Spleen (tissue), 11 donors: ENCODE measurements around the gene SLC49A4. TPM values are rescaled to one million over a fixed set of nuclear protein-coding genes. Genes with fewer than 3 reads are reported as not detected.

Source experiments
- DNase-seq: peaks from one replicate; pipeline ENCODE4 v3.0.0-alpha.2; 2020
- H3K27ac ChIP-seq, 8 donors: fragments of 200-600 bp; sonication (generic) in 7 of 8; 1 replicate in 4 of 8; 2 replicates in 4 of 8; pipeline versions ENCODE4 v1.5.0 to v1.8.0; 2016 to 2021; ENCODE audit warnings: inconsistent platforms in 4 of 8, mild to moderate bottlenecking in 4 of 8, moderate library complexity in 1 of 8
- H3K27me3 ChIP-seq, 7 donors: fragments of 200-600 bp; sonication (generic) in 6 of 7; replicated peaks in 1 of 7; 1 replicate in 4 of 7; 2 replicates in 3 of 7; pipeline versions ENCODE4 v1.5.0 to v1.8.0; 2016 to 2021; ENCODE audit warnings: inconsistent platforms in 3 of 7, mild to moderate bottlenecking in 1 of 7
- H3K36me3 ChIP-seq, 6 donors: fragments of 200-600 bp; sonication (generic) in 5 of 6; 1 replicate in 4 of 6; 2 replicates in 2 of 6; pipeline versions ENCODE4 v1.5.0 to v1.8.0; 2016 to 2021; ENCODE audit warnings: inconsistent platforms in 2 of 6
- H3K4me1 ChIP-seq, 6 donors: fragments of 200-600 bp; sonication (generic) in 5 of 6; 1 replicate in 3 of 6; 2 replicates in 3 of 6; pipeline versions ENCODE4 v1.5.0 to v1.8.0; 2016 to 2021; ENCODE audit warnings: inconsistent platforms in 3 of 6
- H3K4me3 ChIP-seq, 8 donors: fragments of 200-600 bp; sonication (generic) in 7 of 8; 1 replicate in 4 of 8; 2 replicates in 4 of 8; pipeline versions ENCODE4 v1.5.0 to v1.8.0; 2016 to 2021; ENCODE audit warnings: inconsistent platforms in 4 of 8, mild to moderate bottlenecking in 4 of 8, moderate library complexity in 2 of 8
- H3K9me3 ChIP-seq, 8 donors: fragments of 200-600 bp; sonication (generic) in 7 of 8; 1 replicate in 4 of 8; 2 replicates in 4 of 8; pipeline versions ENCODE4 v1.5.0 to v1.8.0; 2016 to 2021; ENCODE audit warnings: inconsistent platforms in 4 of 8
- POLR2A ChIP-seq, 3 donors: fragments of 450-650 bp; IDR thresholded peaks; one replicate each; pipeline ENCODE4 v1.5.1; 2017; ENCODE audit warnings: antibody characterized with exemption in 3 of 3, mild to moderate bottlenecking in 1 of 3
- POLR2AphosphoS5 ChIP-seq, 3 donors: sonication (generic); formaldehyde crosslinking; IDR thresholded peaks; one replicate each; pipeline ENCODE4 v1.5.1; 2017; ENCODE audit warnings: antibody characterized with exemption in 3 of 3
- WGBS, 5 donors: extraction: QIAGEN DNeasy Blood & Tissue Kit in 3 of 5; methylation state at CpG; one replicate each; pipeline versions ENCODE4 v1.1.5 to v1.1.7; 2013 to 2018; 5-methylcytosine and 5-hydroxymethylcytosine counted together
- intact Hi-C: fragments of 100-400 bp; cut with DNase I; formaldehyde crosslinking; loops from one replicate; pipeline ENCODE4 v1.15.0; 2023; ENCODE audit warnings: low total_unique reads
- polyA plus RNA-seq, 3 donors: library from polyadenylated mRNA; stranded (reverse); fragments of 200-250 nt; gene quantifications; one replicate each; pipeline ENCODE4 v1.2.1, GENCODE V29; 2013
- total RNA-seq, 7 donors: library from RNA; depleted of rRNA in 3 of 7; stranded (reverse); fragments of >200 nt in 3 of 7; fragmentation: NEBNext Ultra II Directional in 4 of 7; extraction: Animal tissue kit (Norgen Biotek cat#: 25700) in 4 of 7; gene quantifications; one replicate each; pipeline versions ENCODE4 v1.1.0 to v1.2.1, GENCODE V29; 2016 to 2021
- TF ChIP-seq, protein P1 (sequence below), 11 experiments: fragments of 200-600 bp in 7 of 11; fragments of 450-650 bp in 4 of 11; sonication (generic) in 4 of 11; IDR thresholded peaks in 8 of 11; conservative IDR thresholded peaks in 3 of 11; 1 replicate in 7 of 11; 2 replicates in 4 of 11; pipeline versions ENCODE4 v1.4.0 to v1.8.0; 2016 to 2021; ENCODE audit warnings: antibody characterized with exemption in 11 of 11, inconsistent platforms in 4 of 11, mild to moderate bottlenecking in 1 of 11
- donor health status: healthy with polysubstance abuse.
- donor health status: DM: no; HTN: no; CAD: no; lungs with moderate emphysema.
- donor health status: DM: no; HTN: no; CAD: no.
- donor health status: Bipolar disorder and iron deficiency.
- donor health status: healthy.
- donor health status: DM: no; HTN: no; CAD: no.
- donor health status: DM: yes; HTN: yes; CAD: no.

The SLC49A4 gene
- total and polyA plus RNA-seq, 10 donors = 1.3 to 31.8 (median 14.5) TPM

- no peak overlapping the region for H3K4me3 ChIP-seq
- intact Hi-C loops = no loop called here
- H3K27me3 ChIP-seq = no peaks in the 10 kb centered on the region
- DNase-seq = no peak
- no peak overlapping the region for H3K27ac ChIP-seq
- no peaks in the 10 kb centered on the region for H3K4me1 ChIP-seq
- H3K9me3 ChIP-seq = no peaks in the 10 kb centered on the region
- peaks cover 0 to 94% (median 9%) of the 10 kb centered on the region in 6 donors for H3K36me3 ChIP-seq
- TF ChIP-seq POLR2AphosphoS5 (IDR thresholded peaks at IDR 0.05) (no peak), POLR2A (IDR thresholded peaks at IDR 0.05) (no peak)
- TF ChIP-seq, protein P1, sequence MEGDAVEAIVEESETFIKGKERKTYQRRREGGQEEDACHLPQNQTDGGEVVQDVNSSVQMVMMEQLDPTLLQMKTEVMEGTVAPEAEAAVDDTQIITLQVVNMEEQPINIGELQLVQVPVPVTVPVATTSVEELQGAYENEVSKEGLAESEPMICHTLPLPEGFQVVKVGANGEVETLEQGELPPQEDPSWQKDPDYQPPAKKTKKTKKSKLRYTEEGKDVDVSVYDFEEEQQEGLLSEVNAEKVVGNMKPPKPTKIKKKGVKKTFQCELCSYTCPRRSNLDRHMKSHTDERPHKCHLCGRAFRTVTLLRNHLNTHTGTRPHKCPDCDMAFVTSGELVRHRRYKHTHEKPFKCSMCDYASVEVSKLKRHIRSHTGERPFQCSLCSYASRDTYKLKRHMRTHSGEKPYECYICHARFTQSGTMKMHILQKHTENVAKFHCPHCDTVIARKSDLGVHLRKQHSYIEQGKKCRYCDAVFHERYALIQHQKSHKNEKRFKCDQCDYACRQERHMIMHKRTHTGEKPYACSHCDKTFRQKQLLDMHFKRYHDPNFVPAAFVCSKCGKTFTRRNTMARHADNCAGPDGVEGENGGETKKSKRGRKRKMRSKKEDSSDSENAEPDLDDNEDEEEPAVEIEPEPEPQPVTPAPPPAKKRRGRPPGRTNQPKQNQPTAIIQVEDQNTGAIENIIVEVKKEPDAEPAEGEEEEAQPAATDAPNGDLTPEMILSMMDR (IDR thresholded peaks at IDR 0.05 in 8 of 11, conservative IDR thresholded peaks at IDR 0.05 in 3 of 11) = no peak
These were observed 69.6 kb downstream of the SLC49A4 start for GRCh38 chr3:122864498-122864897.

DNA sequence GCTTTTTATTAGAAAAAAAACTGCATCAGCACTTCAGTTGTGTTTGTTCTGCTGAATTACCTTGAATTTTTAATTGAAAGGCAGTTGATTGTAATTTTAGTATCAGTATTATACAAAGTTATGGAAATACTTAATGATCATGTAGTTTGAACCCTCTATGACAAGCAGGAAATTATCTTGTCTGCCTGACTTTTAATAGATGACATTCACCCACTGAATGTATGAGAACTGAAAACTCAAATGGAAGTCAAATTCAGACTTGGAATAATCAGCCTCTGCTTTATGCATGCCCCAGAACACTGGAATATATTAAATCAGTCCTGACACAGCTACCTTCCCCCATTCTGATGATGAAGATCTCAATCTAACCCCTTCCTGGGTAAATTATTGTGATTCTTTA, 73.5 kb downstream of the SLC49A4 start:
- Histone ChIP-seq H3K27me3 (no peaks in the 10 kb centered on the region), H3K4me1 (no peaks in the 10 kb centered on the region), H3K36me3 (peaks cover 0 to 72% (median 7%) of the 10 kb centered on the region in 6 donors), H3K4me3 (no peak overlapping the region), H3K9me3 (no peaks in the 10 kb centered on the region), H3K27ac (no peak overlapping the region)
- DNase-seq = no peak
- intact Hi-C loops = no loop called here
- TF ChIP-seq, protein P1 (IDR thresholded peaks at IDR 0.05 in 8 of 11, conservative IDR thresholded peaks at IDR 0.05 in 3 of 11) = no peak
- TF ChIP-seq POLR2AphosphoS5 (IDR thresholded peaks at IDR 0.05) = no peak
- TF ChIP-seq POLR2A (IDR thresholded peaks at IDR 0.05) = no peak

DNA sequence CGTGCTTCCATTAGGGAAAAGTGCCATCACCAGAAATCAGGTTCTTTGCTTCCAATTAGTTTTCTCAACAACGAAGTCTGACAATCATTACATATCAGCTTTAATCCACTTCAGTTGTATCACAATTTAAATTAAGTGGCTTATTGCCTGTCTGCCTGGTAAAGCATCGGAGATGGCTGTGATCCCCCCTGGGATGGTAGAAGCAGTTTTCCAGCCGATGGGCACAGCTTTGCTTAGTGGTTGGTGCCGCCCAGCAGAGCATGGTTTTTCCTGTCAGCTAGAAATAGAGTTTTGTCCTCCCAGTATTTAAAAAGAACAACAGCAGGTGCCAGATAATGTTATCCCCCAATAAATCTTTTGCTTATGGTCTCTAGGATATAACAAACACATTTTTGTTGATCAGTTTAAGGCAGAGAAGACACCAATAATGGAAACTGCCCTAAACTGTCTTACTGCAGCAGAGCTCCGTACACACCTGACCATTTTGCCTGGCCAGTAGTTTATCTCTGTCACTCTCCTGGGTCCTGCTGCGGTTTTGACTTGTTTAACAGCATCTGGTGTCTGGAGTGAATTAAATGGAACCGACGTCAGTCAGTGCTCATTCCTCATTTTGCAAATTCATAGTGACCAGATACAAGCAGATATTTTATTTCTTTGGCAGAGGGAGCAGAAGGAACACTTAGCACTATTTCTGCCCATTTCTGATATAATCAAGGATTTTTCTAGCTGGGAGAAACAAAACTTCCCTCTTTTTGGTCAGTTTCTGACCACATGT, 79.1 kb downstream of the SLC49A4 start:
- intact Hi-C loops = no loop called here
- peaks cover 0 to 38% (median 6%) of the 10 kb centered on the region in 6 donors for H3K36me3 ChIP-seq
- H3K4me1 ChIP-seq = peaks cover 0 to 17% (median 2%) of the 10 kb centered on the region in 6 donors
- WGBS, 5 donors = 90 to 94% (median 92%) methylated on average over 9 of the region's 9 CpGs
- no peak for TF ChIP-seq POLR2AphosphoS5 (IDR thresholded peaks at IDR 0.05)
- TF ChIP-seq POLR2A (IDR thresholded peaks at IDR 0.05) = no peak
- TF ChIP-seq, protein P1 (IDR thresholded peaks at IDR 0.05 in 8 of 11, conservative IDR thresholded peaks at IDR 0.05 in 3 of 11) = no peak
- no peaks in the 10 kb centered on the region for H3K9me3 ChIP-seq
- no peak for DNase-seq
- no peak overlapping the region for H3K4me3 ChIP-seq
- no peak overlapping the region for H3K27ac ChIP-seq
- H3K27me3 ChIP-seq = no peaks in the 10 kb centered on the region

DNA sequence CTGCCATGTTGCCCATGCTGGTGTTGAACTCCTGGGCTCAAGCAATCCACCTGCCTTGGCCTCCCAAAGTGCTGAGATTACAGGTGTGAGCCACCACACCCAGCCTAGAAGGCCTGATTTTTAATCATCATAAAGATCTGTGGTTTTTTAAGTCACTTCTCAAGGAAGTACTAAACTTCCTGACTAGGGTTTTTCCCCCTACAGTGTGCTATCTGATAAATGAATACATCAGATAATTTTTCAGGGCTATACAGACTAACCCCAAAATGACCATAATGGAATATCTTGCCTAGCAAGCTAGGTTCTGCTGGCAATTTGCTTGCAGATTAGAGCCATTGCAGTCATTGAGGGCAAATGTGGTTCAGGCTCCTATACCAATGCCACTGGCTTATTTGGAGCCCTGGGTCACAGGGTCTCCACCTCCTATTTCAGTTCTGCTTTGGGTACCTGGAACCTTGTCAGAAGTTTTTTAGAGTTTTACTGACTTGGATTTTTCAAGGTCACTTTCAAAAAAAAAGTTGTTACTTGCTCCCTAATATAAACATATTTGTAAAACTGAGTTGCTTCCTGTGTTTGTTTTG, 80.8 kb downstream of the SLC49A4 start:
- Histone ChIP-seq H3K27ac (no peak overlapping the region), H3K4me1 (peaks cover 0 to 17% (median 2%) of the 10 kb centered on the region in 6 donors), H3K4me3 (no peak overlapping the region), H3K9me3 (no peaks in the 10 kb centered on the region), H3K27me3 (no peaks in the 10 kb centered on the region), H3K36me3 (peaks cover 0 to 49% (median 6%) of the 10 kb centered on the region in 6 donors)
- TF ChIP-seq POLR2A (IDR thresholded peaks at IDR 0.05) = no peak
- TF ChIP-seq, protein P1 (IDR thresholded peaks at IDR 0.05 in 8 of 11, conservative IDR thresholded peaks at IDR 0.05 in 3 of 11) = no peak
- no peak for TF ChIP-seq POLR2AphosphoS5 (IDR thresholded peaks at IDR 0.05)
- intact Hi-C loops = no loop called here
- no peak for DNase-seq
